SJCRH30 (cell line): Measurements from ENCODE around the gene DLST. TPM values are rescaled to one million over a fixed set of nuclear protein-coding genes. Genes with fewer than 3 reads are reported as not detected.
A peak's percentile ranks its signal among the peaks of the same experiment; 100 is the strongest.

Source experiments
- DNase-seq, 2 experiments: peaks; one replicate each; pipeline ENCODE4 v3.0.0-alpha.2; 2015 to 2020
- H3K27ac ChIP-seq: fragments of 250-450 bp; sonication (Bioruptor Pico); 2 replicates; pipeline ENCODE4 v1.5.1; 2020; ENCODE audit warnings: mild to moderate bottlenecking, moderate library complexity
- H3K27me3 ChIP-seq: fragments of 250-450 bp; sonication (Bioruptor Pico); 2 replicates; pipeline ENCODE4 v1.5.1; 2020; ENCODE audit warnings: mild to moderate bottlenecking, moderate library complexity
- H3K36me3 ChIP-seq: fragments of 250-450 bp; sonication (Bioruptor Pico); 2 replicates; pipeline ENCODE4 v1.5.1; 2020; ENCODE audit warnings: mild to moderate bottlenecking, moderate library complexity
- H3K4me1 ChIP-seq: fragments of 250-450 bp; sonication (Bioruptor Pico); 2 replicates; pipeline ENCODE4 v1.5.1; 2020; ENCODE audit warnings: mild to moderate bottlenecking, moderate library complexity
- H3K4me3 ChIP-seq: fragments of 250-450 bp; sonication (Bioruptor Pico); 2 replicates; pipeline ENCODE4 v1.5.1; 2020; ENCODE audit warnings: mild to moderate bottlenecking, moderate library complexity
- H3K9me3 ChIP-seq: fragments of 250-450 bp; sonication (Bioruptor Pico); replicated peaks from 2 replicates; pipeline ENCODE4 v1.5.1; 2020; ENCODE audit warnings: mild to moderate bottlenecking, moderate library complexity
- total RNA-seq: library from RNA; depleted of rRNA; stranded (reverse); fragments of >200 nt; shearing (Covaris generic); gene quantifications from 2 replicates; pipeline ENCODE4 v1.2.3, GENCODE V29; 2014; rRNA removed

The DLST gene
- total RNA-seq, result 41.6 and 49.8 TPM in 2 replicates

DNA sequence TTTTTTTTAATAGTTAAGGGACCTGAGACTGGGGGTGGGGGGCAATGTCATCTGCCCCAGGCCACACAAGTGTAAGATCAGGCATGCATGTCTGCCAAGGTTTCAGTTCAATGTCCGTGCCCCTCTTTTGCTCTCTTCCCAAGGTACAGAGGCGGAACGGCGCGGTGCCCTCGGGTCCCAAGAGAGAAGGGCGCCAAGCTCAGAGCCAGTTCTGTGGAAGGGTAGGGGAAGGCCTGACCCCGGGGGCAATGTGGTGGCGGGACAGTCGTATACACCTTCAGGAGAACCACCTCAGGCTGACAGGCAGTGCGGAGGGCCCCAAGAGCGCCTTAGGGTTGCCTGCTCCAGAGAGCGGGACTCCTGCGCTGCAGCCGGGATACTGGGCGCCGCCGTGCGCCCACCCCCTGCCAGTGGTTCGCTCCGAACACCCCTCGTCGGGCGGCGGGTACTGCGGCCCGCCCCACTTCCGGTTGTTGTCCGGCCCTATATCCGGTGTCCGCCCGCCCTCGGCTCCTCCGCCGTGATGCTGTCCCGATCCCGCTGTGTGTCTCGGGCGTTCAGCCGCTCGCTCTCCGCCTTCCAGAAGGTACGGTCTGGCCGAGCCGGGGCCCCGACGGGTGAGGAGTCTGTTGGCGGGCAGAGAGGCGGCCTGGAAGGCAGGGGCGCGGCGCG, at the start of gene DLST:
DLST (plus strand) TSS at position 486 of the 672 bp plus-strand sequence; CDS start at position 524, 38 bp downstream.
- H3K4me1 ChIP-seq, result peaks cover 8% of the 10 kb centered on the region
- DNase-seq, result peak; percentile 85 to 90
- peak within 1 kb of the TSS; percentile 57 for H3K27ac ChIP-seq
- H3K4me3 ChIP-seq, result peak within 1 kb of the TSS; percentile 78
- H3K9me3 ChIP-seq, result no peaks in the 10 kb centered on the region
- H3K36me3 ChIP-seq, result peaks cover 6% of the 10 kb centered on the region; the same call in 1 of the 2 replicates
- no peaks in the 10 kb centered on the region for H3K27me3 ChIP-seq

DNA sequence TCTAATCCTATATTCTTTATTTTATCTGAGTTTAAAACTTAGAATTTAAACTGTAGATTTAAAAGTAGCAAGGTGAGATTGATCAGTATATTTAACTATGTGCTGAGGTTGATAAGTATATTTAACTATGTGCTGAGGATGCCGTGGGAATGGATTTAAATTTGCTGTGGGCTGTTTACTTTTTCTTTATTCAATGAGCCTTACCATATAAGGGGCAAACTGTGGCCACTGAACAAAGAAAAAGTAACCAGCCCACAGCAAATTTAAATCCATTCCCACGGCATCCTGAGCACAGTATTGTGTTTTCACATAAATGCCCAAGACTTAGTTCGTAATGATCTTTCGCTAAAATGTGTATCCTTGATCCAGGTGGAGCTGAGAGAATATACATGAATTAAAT, 48.9 kb upstream of the DLST start:
- H3K36me3 ChIP-seq, result peaks cover 36% of the 10 kb centered on the region
- H3K27me3 ChIP-seq, result no peaks in the 10 kb centered on the region
- DNase-seq, result no peak
- no peak overlapping the region for H3K4me3 ChIP-seq
- no peaks in the 10 kb centered on the region for H3K4me1 ChIP-seq
- H3K9me3 ChIP-seq, result no peaks in the 10 kb centered on the region
- no peak overlapping the region for H3K27ac ChIP-seq

DNA sequence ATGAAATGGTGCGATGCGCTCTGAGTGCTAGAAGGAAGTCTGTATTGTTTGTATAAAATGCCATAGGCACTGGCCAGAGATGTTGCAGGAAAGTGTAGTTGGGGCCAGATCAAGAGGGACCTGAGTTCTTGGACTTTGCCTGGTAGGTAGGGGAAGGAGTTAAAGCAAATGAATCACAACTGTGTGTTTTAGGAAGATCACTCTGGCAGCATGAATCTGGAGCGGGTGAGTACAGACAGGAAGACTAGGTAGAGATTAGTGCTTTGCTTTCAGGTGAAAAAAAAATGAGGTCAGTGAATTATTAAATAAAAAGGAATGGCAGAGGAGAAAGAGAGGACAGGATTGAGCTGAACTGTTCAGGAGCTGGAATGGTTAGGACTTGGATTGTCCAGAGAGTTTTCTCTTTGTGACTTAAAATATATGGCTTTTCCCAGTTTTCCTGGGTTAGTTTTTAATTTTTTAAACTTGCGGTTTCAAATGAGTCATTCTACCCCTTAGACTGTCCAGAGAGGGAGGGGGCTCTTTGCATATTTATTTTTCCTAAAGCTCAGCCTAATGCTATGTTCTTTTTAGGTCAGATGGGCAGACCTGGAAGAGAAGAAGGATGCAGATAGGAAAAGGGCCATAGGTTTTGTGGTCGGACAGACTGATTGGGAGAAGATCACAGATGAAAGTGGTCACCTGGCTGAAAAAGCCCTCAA, 46.9 kb upstream of the DLST start:
- Histone ChIP-seq H3K9me3 (no peaks in the 10 kb centered on the region), H3K27ac (no peak overlapping the region), H3K4me1 (no peaks in the 10 kb centered on the region), H3K36me3 (peaks cover 28% of the 10 kb centered on the region), H3K4me3 (no peak overlapping the region), H3K27me3 (no peaks in the 10 kb centered on the region)
- no peak for DNase-seq

DNA sequence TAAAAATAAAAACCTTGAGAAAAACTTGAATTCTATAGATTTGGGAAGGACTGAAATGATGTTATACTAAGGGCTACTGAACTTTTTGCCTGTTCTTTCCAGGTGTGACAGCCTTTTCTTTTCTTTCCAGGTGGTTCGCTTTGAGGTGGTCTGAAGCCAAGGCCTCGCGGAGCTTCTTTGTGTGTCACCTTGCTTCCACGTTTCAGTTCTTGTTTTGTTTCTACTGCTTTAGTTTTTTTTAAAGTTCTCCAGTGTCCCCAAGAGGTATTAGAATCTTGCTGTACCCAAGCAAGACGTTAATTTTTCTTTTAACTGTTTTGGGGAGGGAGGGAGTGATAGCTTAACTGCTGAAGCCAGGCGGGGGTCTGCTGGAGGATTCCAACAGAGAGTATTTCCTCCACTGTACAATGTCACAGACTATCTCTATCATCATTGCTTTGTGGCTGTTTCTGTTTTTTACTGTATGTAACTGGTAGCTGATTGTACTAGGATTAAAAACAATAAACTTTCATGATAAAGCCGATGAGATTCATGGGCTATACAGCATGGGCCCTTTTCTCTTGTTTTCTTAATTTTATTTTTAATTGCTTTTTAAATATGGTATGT, 46.0 kb upstream of the DLST start:
- Histone ChIP-seq H3K9me3 (no peaks in the 10 kb centered on the region), H3K36me3 (peaks cover 21% of the 10 kb centered on the region), H3K4me3 (no peak overlapping the region), H3K27ac (no peak overlapping the region), H3K27me3 (no peaks in the 10 kb centered on the region), H3K4me1 (no peaks in the 10 kb centered on the region)
- no peak for DNase-seq

DNA sequence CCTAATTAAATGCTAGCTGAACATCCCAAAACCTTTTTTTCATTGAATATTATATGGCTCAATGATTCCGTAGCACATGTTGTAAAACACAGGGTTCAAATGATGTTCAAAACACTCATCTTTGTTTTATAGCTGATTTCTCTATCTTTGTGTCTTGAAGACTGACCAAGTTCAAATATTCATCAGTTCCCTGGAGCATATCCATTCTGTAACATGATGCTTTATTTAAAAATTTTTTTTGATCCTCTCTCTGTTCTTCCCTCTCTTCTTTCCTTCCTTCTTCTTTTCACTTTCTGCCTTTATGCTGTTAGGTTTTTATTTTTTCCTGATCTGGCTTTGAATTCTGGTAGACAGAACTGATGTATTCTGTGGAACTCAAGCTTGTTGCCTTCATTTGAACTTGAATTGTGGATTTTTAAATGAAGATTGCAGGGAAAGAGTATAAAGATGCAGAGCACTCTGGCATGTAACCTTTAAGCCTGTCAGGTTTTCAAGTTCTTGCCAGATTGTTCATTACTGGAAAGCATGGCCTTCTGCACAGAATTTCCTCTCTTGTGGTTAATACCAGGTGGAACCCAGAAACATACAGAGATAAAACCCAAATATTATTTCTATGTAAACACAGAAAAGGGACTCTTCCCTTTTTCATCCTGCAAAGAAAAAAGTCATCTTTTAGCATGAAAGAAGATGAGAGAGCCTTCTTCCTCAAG, 45.3 kb upstream of the DLST start:
- H3K27ac ChIP-seq, result no peak overlapping the region
- no peaks in the 10 kb centered on the region for H3K27me3 ChIP-seq
- no peak for DNase-seq
- peaks cover 17% of the 10 kb centered on the region for H3K36me3 ChIP-seq
- no peaks in the 10 kb centered on the region for H3K4me1 ChIP-seq
- H3K4me3 ChIP-seq, result no peak overlapping the region
- H3K9me3 ChIP-seq, result no peaks in the 10 kb centered on the region

DNA sequence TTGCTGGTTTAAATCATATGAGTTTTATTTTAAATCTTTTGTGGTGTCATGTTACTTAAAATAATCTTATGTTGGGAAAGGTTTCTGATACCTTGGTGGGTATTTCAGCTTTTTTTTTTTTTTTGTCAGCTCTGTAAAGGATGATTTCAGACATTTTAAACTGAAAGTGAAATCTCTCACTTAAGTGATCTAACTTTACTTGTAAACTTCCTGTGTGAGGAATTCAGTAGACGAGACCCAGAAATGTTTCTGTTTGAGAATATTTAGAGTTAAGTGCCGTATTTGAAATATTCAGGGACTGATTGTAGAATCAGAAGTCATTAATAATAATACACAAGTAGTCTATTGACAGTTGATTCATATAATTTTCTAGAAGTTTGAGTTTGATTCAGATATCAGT, 43.5 kb upstream of the DLST start:
- no peaks in the 10 kb centered on the region for H3K4me1 ChIP-seq
- no peak for DNase-seq
- no peaks in the 10 kb centered on the region for H3K9me3 ChIP-seq
- peaks cover 9% of the 10 kb centered on the region for H3K36me3 ChIP-seq
- H3K27me3 ChIP-seq, result no peaks in the 10 kb centered on the region
- no peak overlapping the region for H3K27ac ChIP-seq
- H3K4me3 ChIP-seq, result no peak overlapping the region

DNA sequence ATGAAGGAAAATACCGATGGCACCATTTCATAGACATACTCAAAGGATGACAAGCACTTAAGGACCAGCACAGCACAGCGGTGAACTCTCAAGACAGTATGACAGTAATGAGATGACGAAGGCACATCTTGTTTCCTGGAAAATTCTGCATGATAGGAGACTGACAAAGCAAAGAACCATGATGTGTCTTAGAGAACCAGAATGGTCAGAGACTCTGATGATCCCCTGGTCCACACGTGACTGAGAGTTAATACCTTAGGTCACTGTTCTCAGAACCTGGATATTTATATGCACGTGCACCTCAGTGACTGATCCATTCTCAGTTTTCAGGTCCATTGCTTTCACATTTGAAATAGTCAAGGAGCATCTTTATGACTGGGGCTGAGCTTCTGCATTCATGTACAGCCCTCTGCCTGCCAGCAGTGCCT, 41.1 kb upstream of the DLST start:
- Histone ChIP-seq H3K4me3 (no peak overlapping the region), H3K9me3 (no peaks in the 10 kb centered on the region), H3K27ac (no peak overlapping the region), H3K27me3 (no peaks in the 10 kb centered on the region), H3K36me3 (peaks cover 6% of the 10 kb centered on the region), H3K4me1 (no peaks in the 10 kb centered on the region)
- no peak for DNase-seq

DNA sequence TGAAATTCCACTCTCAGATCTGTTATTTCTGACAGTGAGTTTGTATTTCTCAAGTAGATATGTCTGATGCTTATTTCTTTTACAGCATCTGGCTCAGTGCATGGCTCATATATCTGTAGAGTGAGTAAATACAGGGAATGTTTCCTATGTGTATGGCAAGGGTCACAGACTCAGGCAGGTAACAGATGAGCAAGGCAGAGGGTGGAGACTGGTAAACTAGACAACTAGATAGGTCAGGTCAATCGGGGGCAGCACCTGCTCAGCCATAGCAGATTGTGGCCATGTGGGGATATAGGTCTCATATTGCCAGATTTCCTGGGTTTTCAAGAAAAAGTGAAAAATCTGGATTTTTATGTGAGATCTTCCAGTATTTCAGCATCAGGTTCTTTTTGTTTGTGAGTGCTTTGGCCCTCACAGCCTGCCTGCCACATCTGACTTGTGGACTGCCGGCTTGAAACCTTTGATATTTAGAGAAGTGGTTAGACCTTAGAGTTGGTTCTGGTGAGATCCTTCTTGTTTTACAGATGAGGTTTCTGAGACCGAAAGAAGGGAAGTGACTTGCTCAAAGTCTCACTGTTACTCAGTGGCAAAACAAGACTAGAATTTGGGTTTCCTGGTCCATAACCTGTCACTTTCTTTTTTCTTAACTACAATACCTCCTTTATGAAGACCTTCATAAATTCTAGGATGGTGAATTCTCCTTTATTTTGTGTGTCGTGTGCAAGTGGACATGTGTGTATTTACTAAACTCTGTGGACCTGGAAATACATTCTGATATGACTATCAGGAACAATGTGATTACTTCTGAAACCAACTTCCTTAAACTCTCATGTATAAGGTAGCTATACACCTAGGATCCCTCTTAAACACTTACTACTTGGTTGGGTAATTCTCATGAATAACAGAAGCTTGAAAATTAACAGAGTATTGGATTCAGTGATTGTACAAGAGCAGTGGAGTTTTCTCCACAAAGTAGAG, 40.2 kb upstream of the DLST start:
- DNase-seq, result no peak
- Histone ChIP-seq H3K27me3 (no peaks in the 10 kb centered on the region), H3K36me3 (no peaks in the 10 kb centered on the region; the same call in 1 of the 2 replicates), H3K4me1 (peaks cover 3% of the 10 kb centered on the region; the same call in 1 of the 2 replicates), H3K27ac (no peak overlapping the region), H3K4me3 (no peak overlapping the region), H3K9me3 (no peaks in the 10 kb centered on the region)

DNA sequence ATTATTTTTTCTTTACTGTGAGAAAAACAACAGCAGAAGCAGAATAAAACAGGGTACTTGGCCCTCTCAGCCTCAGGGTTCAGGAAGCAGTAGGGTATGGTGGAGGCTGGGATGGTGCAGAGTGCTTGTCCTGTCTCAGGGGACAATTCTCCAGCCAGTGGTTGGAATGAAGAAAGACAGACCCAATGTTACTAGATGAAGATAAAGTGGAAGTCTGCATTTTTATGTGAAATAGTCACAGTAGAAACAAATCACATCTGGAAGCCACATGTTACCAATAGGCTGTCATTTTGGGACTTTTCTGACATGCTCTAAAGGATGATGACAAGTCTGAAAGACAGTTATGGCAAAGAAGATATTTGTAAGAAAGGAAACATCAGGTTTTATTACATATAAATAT, 38.1 kb upstream of the DLST start:
- H3K9me3 ChIP-seq, result no peaks in the 10 kb centered on the region
- H3K27ac ChIP-seq, result no peak overlapping the region
- DNase-seq, result no peak
- H3K4me3 ChIP-seq, result no peak overlapping the region
- H3K4me1 ChIP-seq, result peaks cover 3% of the 10 kb centered on the region; the same call in 1 of the 2 replicates
- H3K36me3 ChIP-seq, result no peaks in the 10 kb centered on the region; the same call in 1 of the 2 replicates
- no peaks in the 10 kb centered on the region for H3K27me3 ChIP-seq

DNA sequence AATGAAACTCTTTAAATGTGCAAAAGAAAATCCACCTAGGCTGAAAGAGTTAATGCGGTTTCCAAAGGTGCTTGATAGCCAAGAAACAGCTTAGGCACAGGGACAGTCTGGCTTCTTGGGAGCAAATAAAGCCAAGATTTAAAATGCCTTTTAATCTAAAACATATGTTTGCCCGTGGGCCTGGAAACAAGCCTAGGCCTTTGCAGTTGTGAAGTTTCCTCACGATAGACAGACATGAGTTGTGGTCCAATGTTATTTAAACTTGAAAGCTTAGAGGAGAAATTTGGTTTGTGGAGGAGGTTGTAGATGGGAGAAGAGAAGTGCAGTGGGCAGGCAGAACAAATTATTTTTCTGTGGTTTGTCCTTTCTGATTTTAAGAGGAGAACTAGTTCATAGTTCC, 35.5 kb upstream of the DLST start:
- no peaks in the 10 kb centered on the region for H3K9me3 ChIP-seq
- peaks cover 3% of the 10 kb centered on the region; the same call in 1 of the 2 replicates for H3K4me1 ChIP-seq
- no peak for DNase-seq
- H3K27ac ChIP-seq, result no peak overlapping the region
- no peaks in the 10 kb centered on the region; the same call in 1 of the 2 replicates for H3K36me3 ChIP-seq
- no peaks in the 10 kb centered on the region for H3K27me3 ChIP-seq
- no peak overlapping the region for H3K4me3 ChIP-seq

DNA sequence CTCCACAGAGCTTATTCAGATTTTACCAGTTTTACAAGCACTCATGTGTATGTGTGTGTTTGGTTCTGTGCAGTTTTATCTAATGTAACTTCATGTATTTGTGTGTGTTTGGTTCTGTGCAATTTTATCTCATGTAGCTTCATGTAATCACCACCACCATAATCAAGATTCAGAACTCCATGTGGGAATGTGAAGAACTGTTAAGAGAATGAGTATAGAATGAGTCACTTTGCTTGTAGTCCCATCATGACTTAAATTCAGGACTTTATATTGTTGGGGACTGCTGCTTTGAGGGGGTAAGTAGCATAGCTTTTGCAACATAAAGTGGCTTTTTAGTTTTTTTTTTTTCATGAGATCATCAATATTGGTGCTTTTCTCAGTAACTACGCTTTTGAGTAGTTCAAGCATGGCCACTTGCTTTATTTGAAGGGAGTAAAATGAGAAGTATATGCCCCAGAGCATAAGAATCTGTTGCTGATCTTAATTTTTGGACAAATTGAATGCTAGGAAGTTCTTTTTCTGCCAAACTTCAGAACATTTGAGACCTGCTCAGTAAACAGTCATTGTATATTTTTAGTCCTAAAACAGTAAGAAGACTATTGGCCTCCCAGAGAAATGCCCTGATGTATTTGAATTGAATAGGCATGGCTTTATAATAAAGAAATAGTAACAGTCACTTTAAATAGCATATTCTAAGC, 34.6 kb upstream of the DLST start:
- no peak for DNase-seq
- Histone ChIP-seq H3K9me3 (no peaks in the 10 kb centered on the region), H3K27me3 (no peaks in the 10 kb centered on the region), H3K4me1 (peaks cover 3% of the 10 kb centered on the region; the same call in 1 of the 2 replicates), H3K36me3 (no peaks in the 10 kb centered on the region; the same call in 1 of the 2 replicates), H3K4me3 (no peak overlapping the region), H3K27ac (no peak overlapping the region)

DNA sequence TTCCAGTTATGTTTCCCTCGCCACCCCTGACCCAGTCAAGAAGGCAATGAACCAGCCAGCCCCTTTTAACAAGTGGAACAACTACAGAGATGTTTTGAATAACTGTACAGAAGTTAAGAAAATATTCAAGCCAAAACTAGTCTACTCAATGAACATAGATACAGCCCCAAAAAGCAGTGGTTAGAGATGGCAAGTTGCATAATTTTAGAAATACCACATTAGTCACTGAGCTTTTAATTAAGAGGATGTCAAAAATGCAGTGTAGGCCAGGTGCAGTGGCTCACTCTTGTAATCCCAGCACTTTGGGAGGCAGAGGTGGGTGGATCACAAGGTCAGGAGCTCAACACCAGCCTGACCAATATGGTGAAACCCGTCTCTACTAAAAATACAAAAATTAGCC, 32.9 kb upstream of the DLST start:
- H3K4me1 ChIP-seq, result peaks cover 3% of the 10 kb centered on the region; the same call in 1 of the 2 replicates
- DNase-seq, result no peak
- no peaks in the 10 kb centered on the region for H3K27me3 ChIP-seq
- H3K9me3 ChIP-seq, result no peaks in the 10 kb centered on the region
- H3K4me3 ChIP-seq, result no peak overlapping the region
- H3K36me3 ChIP-seq, result no peaks in the 10 kb centered on the region; the same call in 1 of the 2 replicates
- no peak overlapping the region for H3K27ac ChIP-seq

DNA sequence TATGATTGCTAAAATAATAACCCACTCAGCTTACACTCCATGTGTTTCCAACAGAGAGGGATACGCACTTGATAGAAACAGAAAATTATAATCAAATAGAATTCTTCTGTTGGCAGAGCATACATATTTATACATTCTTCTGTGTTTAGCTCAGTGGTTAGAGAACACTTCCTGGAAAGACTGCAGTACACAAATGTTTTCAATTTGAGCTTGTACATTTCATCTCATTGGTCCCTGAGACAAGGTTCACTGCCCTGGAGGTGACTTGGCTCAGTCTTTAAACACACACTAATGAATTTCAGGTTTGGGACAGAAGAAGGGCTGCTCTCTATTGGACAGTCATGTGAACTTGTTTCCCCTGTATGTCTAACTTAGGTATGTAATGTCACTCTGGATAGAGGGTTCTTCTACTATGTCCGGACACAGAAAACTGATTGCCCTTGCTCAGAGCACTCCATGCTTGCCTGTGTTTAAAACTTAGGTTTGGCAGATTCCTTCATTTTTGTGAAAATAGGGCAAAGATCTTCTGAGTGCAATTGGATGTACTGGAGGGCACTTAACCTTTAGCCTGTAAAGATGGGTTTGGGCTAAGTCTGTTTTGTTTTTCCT, 28.7 kb upstream of the DLST start:
- no peaks in the 10 kb centered on the region for H3K4me1 ChIP-seq
- no peak for DNase-seq
- H3K27me3 ChIP-seq, result no peaks in the 10 kb centered on the region
- no peaks in the 10 kb centered on the region for H3K9me3 ChIP-seq
- no peaks in the 10 kb centered on the region for H3K36me3 ChIP-seq
- no peak overlapping the region for H3K4me3 ChIP-seq
- no peak overlapping the region for H3K27ac ChIP-seq
